ENCODE results near the gene CBFA2T3.
"Not testable (repeated sequence)": the region's sequence is repeated elsewhere in the genome, so short reads cannot be mapped to it uniquely, and the experiment has no call there.

CBFA2T3 gene

GRCh38 chr16:88906535-88907105, 70.4 kb downstream of the CBFA2T3 start:
- DNase-seq (ENCODE audit: low spot score) = no peak

GRCh38 chr16:88906020-88906419, 71.0 kb downstream of the CBFA2T3 start:
- DNase-seq (ENCODE audit: low spot score) = no peak

GRCh38 chr16:88905563-88905962, 71.4 kb downstream of the CBFA2T3 start:
- peak; percentile 42 for DNase-seq (ENCODE audit: low spot score)

GRCh38 chr16:88904676-88905365, 72.2 kb downstream of the CBFA2T3 start:
- no peak for DNase-seq (ENCODE audit: low spot score)

GRCh38 chr16:88903267-88903666, 73.7 kb downstream of the CBFA2T3 start:
- no peak for DNase-seq (ENCODE audit: low spot score)

GRCh38 chr16:88902744-88903143, 74.3 kb downstream of the CBFA2T3 start:
- DNase-seq (ENCODE audit: low spot score) = no peak

- no peak for DNase-seq (ENCODE audit: low spot score)
These were observed 75.2 kb downstream of the CBFA2T3 start for GRCh38 chr16:88901718-88902337.

- no peak for DNase-seq (ENCODE audit: low spot score)
These were observed 76.3 kb downstream of the CBFA2T3 start for GRCh38 chr16:88900662-88901052.

- DNase-seq (ENCODE audit: low spot score) = no peak
These were observed 76.9 kb downstream of the CBFA2T3 start for GRCh38 chr16:88899901-88900661.

GRCh38 chr16:88897696-88898425, 79.1 kb downstream of the CBFA2T3 start:
- no peak for DNase-seq (ENCODE audit: low spot score)

- DNase-seq (ENCODE audit: low spot score) = no peak
These were observed 80.6 kb downstream of the CBFA2T3 start for GRCh38 chr16:88896238-88897070.

- no peak for DNase-seq (ENCODE audit: low spot score)
These were observed 81.7 kb downstream of the CBFA2T3 start for GRCh38 chr16:88895335-88895734.

- no peak for DNase-seq (ENCODE audit: low spot score)
These were observed 82.2 kb downstream of the CBFA2T3 start for GRCh38 chr16:88894681-88895300.

GRCh38 chr16:88894266-88894665, 82.7 kb downstream of the CBFA2T3 start:
- not testable (repeated sequence) for DNase-seq (ENCODE audit: low spot score)

- no peak for DNase-seq (ENCODE audit: low spot score)
These were observed 83.7 kb downstream of the CBFA2T3 start for GRCh38 chr16:88893127-88893968.

- no peak for DNase-seq (ENCODE audit: low spot score)
These were observed 84.9 kb downstream of the CBFA2T3 start for GRCh38 chr16:88892065-88892464.

GRCh38 chr16:88891083-88891482, 85.9 kb downstream of the CBFA2T3 start:
- DNase-seq (ENCODE audit: low spot score) = no peak

- DNase-seq (ENCODE audit: low spot score) = not testable (repeated sequence)
These were observed 87.2 kb downstream of the CBFA2T3 start for GRCh38 chr16:88889702-88890352.
